CD4-positive, alpha-beta memory T cell (primary cell): Measurements from ENCODE around the gene GALNT18. TPM values are rescaled to one million over a fixed set of nuclear protein-coding genes. Genes with fewer than 3 reads are reported as not detected.

Source experiments
- CTCF ChIA-PET: fragments of 350-600 bp; sonication (Branson Sonifier 250); formaldehyde crosslinking; loops from one replicate; lab custom pipeline; 2021; ENCODE audit warnings: inconsistent platforms; ENCODE audit not compliant: partially characterized antibody; lab: Charles Lee
- POLR2A ChIA-PET: fragments of 350-600 bp; sonication (Branson Sonifier 250); formaldehyde crosslinking; loops from one replicate; lab custom pipeline; 2021; ENCODE audit not compliant: partially characterized antibody; lab: Charles Lee
- DNase-seq, 5 donors: peaks; one replicate each; pipeline versions ENCODE4 v3.0.0 to v3.0.0-alpha.2; 2020 to 2022; ENCODE audit warnings: mixed read lengths in 1 of 5
- H3K27ac ChIP-seq: one replicate; pipeline ENCODE4 v1.7.0; 2013; ENCODE audit warnings: low read depth, low read length
- H3K27me3 ChIP-seq: 2 replicates; pipeline ENCODE4 v1.7.0; 2013; ENCODE audit warnings: mild to moderate bottlenecking, low read length, moderate library complexity; ENCODE audit not compliant: insufficient read depth
- H3K36me3 ChIP-seq: 2 replicates; pipeline ENCODE4 v1.7.0; 2013; ENCODE audit warnings: mild to moderate bottlenecking, low read length, moderate library complexity; ENCODE audit not compliant: insufficient read depth
- H3K4me1 ChIP-seq: 2 replicates; pipeline ENCODE4 v1.7.0; 2013; ENCODE audit warnings: mild to moderate bottlenecking, low read length, moderate library complexity; ENCODE audit not compliant: insufficient read depth
- H3K4me3 ChIP-seq, 2 donors: one replicate each; pipeline ENCODE4 v1.7.0; 2013; ENCODE audit warnings: low read length in 2 of 2, mild to moderate bottlenecking in 1 of 2
- H3K9me3 ChIP-seq, 2 donors: one replicate each; pipeline ENCODE4 v1.7.0; 2013; ENCODE audit warnings: low read length in 2 of 2, control low read depth in 1 of 2; ENCODE audit not compliant: control insufficient read depth in 1 of 2
- H3K27ac Mint-ChIP-seq, 7 donors: one replicate each; pipeline ENCODE4 v1.8.0; 2020 to 2021; ENCODE audit warnings: mixed read lengths in 7 of 7, mild to moderate bottlenecking in 6 of 7, inconsistent platforms in 3 of 7, moderate library complexity in 3 of 7
- H3K27me3 Mint-ChIP-seq, 2 donors: one replicate each; pipeline ENCODE4 v1.8.0; 2020 to 2021; ENCODE audit warnings: mixed read lengths in 2 of 2
- H3K36me3 Mint-ChIP-seq, 2 donors: one replicate each; pipeline ENCODE4 v1.8.0; 2020 to 2021; ENCODE audit warnings: mixed read lengths in 2 of 2, inconsistent platforms in 1 of 2, mild to moderate bottlenecking in 1 of 2
- H3K4me1 Mint-ChIP-seq, 4 donors: one replicate each; pipeline ENCODE4 v1.8.0; 2020 to 2021; ENCODE audit warnings: mixed read lengths in 4 of 4, mild to moderate bottlenecking in 1 of 4
- H3K4me3 Mint-ChIP-seq, 8 donors: one replicate each; pipeline ENCODE4 v1.8.0; 2020 to 2021; ENCODE audit warnings: mixed read lengths in 8 of 8, mild to moderate bottlenecking in 7 of 8, moderate library complexity in 6 of 8, inconsistent platforms in 3 of 8
- H3K9me3 Mint-ChIP-seq, 8 donors: one replicate each; pipeline ENCODE4 v1.8.0; 2020 to 2021; ENCODE audit warnings: mixed read lengths in 8 of 8, mild to moderate bottlenecking in 5 of 8, inconsistent platforms in 3 of 8, moderate library complexity in 1 of 8
- intact Hi-C: fragments of 100-400 bp; cut with micrococcal nuclease; formaldehyde crosslinking; loops from one replicate; pipeline ENCODE4 v1.15.1; 2023
- polyA plus RNA-seq, 2 donors: library from polyadenylated mRNA; unstranded; fragments of 300-500 nt; fragmentation: Illumina TruSeq; gene quantifications; one replicate each; pipeline ENCODE4 v1.2.3, GENCODE V29; 2021
- total RNA-seq, 2 experiments: library from RNA; stranded (reverse); gene quantifications; one replicate each; pipeline ENCODE4 v1.2.3, GENCODE V29; 2021

GALNT18 gene
- total and polyA plus RNA-seq, 4 experiments from 2014 or later: not detected

DNA sequence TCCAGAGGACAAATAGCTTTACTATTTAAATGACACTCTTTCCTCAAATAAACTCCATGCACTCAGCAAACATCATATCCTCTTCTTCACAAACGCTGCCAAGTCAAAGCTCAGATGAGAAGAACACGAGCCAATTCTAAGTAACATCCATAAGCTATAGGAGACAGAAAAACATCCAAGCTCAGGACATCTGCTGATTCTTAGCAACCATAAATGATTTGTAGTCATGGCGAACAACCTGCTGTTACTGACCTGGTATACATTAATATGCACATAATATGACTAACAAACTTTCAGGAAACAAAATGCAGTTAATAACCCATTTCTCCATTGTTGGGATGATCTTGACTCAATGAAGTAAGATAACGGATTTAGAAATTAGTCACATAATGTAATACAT lies 6.7 kb downstream of the GALNT18 start:
- Mint-ChIP-seq H3K36me3 (no peaks in the 10 kb centered on the region), H3K27me3 (peaks cover 34 to 36% of the 10 kb centered on the region in 2 donors), H3K27ac (no peak overlapping the region), H3K4me1 (peaks cover 0 to 5% (median 0%) of the 10 kb centered on the region in 4 donors), H3K9me3 (no peaks in the 10 kb centered on the region), H3K4me3 (no peak overlapping the region)
- H3K27ac ChIP-seq: no peak overlapping the region
- no peaks in the 10 kb centered on the region for H3K36me3 ChIP-seq
- no peaks in the 10 kb centered on the region for H3K27me3 ChIP-seq
- ChIA-PET CTCF (no interaction called here), POLR2A (no interaction called here)
- H3K4me3 ChIP-seq: no peak overlapping the region
- intact Hi-C loops: no loop called here
- no peaks in the 10 kb centered on the region for H3K9me3 ChIP-seq
- no peak for DNase-seq
- H3K4me1 ChIP-seq: no peaks in the 10 kb centered on the region

GRCh38 chr11:11612439-11612838 lies 9.4 kb downstream of the GALNT18 start:
- Histone ChIP-seq H3K27me3 (no peaks in the 10 kb centered on the region), H3K9me3 (no peaks in the 10 kb centered on the region), H3K4me1 (no peaks in the 10 kb centered on the region), H3K4me3 (no peak overlapping the region), H3K27ac (no peak overlapping the region), H3K36me3 (no peaks in the 10 kb centered on the region)
- intact Hi-C loops: no loop called here
- Mint-ChIP-seq H3K4me3 (no peak overlapping the region), H3K36me3 (no peaks in the 10 kb centered on the region), H3K27ac (no peak overlapping the region), H3K9me3 (no peaks in the 10 kb centered on the region), H3K4me1 (peaks cover 0 to 4% (median 2%) of the 10 kb centered on the region in 4 donors), H3K27me3 (peaks cover 18 to 23% of the 10 kb centered on the region in 2 donors)
- ChIA-PET CTCF (no interaction called here), POLR2A (no interaction called here)
- DNase-seq: no peak

GRCh38 chr11:11611381-11611780 lies 10.4 kb downstream of the GALNT18 start:
- no peak overlapping the region for H3K4me3 Mint-ChIP-seq
- CTCF ChIA-PET: interaction anchor here (1.5 kb wide), 1 partner anchor 9 kb away, joined by 4 read pairs; no protein-coding TSS in a partner anchor
- Histone ChIP-seq H3K27me3 (no peaks in the 10 kb centered on the region), H3K4me3 (no peak overlapping the region), H3K36me3 (no peaks in the 10 kb centered on the region), H3K9me3 (no peaks in the 10 kb centered on the region), H3K27ac (no peak overlapping the region), H3K4me1 (no peaks in the 10 kb centered on the region)
- intact Hi-C loops: no loop called here
- DNase-seq: no peak
- H3K9me3 Mint-ChIP-seq: no peaks in the 10 kb centered on the region
- POLR2A ChIA-PET: no interaction called here
- H3K27me3 Mint-ChIP-seq: peaks cover 13 to 20% of the 10 kb centered on the region in 2 donors
- H3K36me3 Mint-ChIP-seq: no peaks in the 10 kb centered on the region
- H3K4me1 Mint-ChIP-seq: peaks cover 0 to 4% (median 2%) of the 10 kb centered on the region in 4 donors
- no peak overlapping the region for H3K27ac Mint-ChIP-seq

DNA sequence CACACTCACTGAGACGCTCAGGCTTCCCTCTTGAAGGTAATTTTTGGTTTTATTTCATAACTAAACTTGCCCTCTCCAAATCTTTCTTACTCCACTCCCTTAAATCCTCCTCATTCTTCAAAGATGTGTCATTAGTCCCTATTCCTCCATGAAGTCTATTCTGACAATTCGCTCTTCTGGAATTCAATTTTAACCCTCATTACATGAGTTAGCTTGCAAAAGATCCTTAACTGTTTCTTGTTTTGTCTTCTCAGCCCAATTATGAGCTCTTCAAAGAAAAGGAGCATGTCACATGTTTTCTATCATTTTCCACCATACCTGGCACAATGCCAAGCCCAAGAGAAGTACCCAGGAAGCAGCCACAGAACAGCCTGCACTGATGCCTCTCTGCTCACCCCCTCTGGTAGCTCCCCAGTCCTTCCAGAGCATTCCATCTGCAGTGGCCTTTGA lies 13.0 kb downstream of the GALNT18 start:
- ChIA-PET CTCF (no interaction called here), POLR2A (no interaction called here)
- DNase-seq: no peak
- H3K36me3 Mint-ChIP-seq: no peaks in the 10 kb centered on the region
- H3K27ac Mint-ChIP-seq: no peak overlapping the region
- H3K9me3 Mint-ChIP-seq: no peaks in the 10 kb centered on the region
- Histone ChIP-seq H3K27me3 (no peaks in the 10 kb centered on the region), H3K27ac (no peak overlapping the region), H3K36me3 (no peaks in the 10 kb centered on the region), H3K4me3 (no peak overlapping the region), H3K9me3 (no peaks in the 10 kb centered on the region), H3K4me1 (no peaks in the 10 kb centered on the region)
- no peak overlapping the region for H3K4me3 Mint-ChIP-seq
- intact Hi-C loops: no loop called here
- peaks cover 11 to 21% of the 10 kb centered on the region in 2 donors for H3K27me3 Mint-ChIP-seq
- H3K4me1 Mint-ChIP-seq: peaks cover 0 to 4% (median 2%) of the 10 kb centered on the region in 4 donors

DNA sequence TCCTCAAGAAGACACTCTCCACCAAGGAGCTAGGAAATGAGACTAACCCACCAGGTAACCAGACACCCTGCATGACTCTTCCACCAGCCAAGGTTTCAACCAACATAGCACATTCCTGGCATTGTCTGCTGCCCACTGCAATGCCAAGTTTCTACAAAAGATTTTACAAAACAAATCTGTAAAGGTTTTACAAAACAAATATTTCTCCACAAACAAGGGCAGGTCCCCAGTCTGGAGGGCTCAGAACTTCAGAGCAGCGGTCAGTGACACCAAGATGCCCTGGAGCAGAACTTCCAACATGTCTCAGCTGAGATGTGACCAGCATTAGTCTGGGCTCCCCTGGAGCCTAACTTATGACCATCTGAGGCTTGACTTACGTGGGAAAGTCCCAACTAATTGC lies 14.0 kb downstream of the GALNT18 start:
- intact Hi-C loops: no loop called here
- POLR2A ChIA-PET: no interaction called here
- no peaks in the 10 kb centered on the region for H3K9me3 Mint-ChIP-seq
- H3K27ac Mint-ChIP-seq: no peak overlapping the region
- Histone ChIP-seq H3K36me3 (no peaks in the 10 kb centered on the region), H3K4me1 (no peaks in the 10 kb centered on the region), H3K27ac (no peak overlapping the region), H3K4me3 (no peak overlapping the region), H3K27me3 (no peaks in the 10 kb centered on the region), H3K9me3 (no peaks in the 10 kb centered on the region)
- CTCF ChIA-PET: no interaction called here
- peaks cover 13 to 20% of the 10 kb centered on the region in 2 donors for H3K27me3 Mint-ChIP-seq
- no peak overlapping the region for H3K4me3 Mint-ChIP-seq
- H3K4me1 Mint-ChIP-seq: peaks cover 0 to 4% (median 2%) of the 10 kb centered on the region in 4 donors
- H3K36me3 Mint-ChIP-seq: no peaks in the 10 kb centered on the region
- DNase-seq: no peak

GRCh38 chr11:11605821-11606450 lies 15.9 kb downstream of the GALNT18 start:
- no peaks in the 10 kb centered on the region for H3K27me3 ChIP-seq
- Mint-ChIP-seq H3K9me3 (peaks cover 0 to 5% (median 3%) of the 10 kb centered on the region in 8 donors), H3K4me1 (peaks cover 0 to 4% (median 2%) of the 10 kb centered on the region in 4 donors), H3K27ac (no peak overlapping the region), H3K4me3 (no peak overlapping the region), H3K27me3 (peaks cover 11 to 24% of the 10 kb centered on the region in 2 donors), H3K36me3 (no peaks in the 10 kb centered on the region)
- intact Hi-C loops: no loop called here
- POLR2A ChIA-PET: no interaction called here
- no peak overlapping the region for H3K27ac ChIP-seq
- no peak overlapping the region for H3K4me3 ChIP-seq
- H3K4me1 ChIP-seq: no peaks in the 10 kb centered on the region
- no peak for DNase-seq
- CTCF ChIA-PET: no interaction called here
- no peaks in the 10 kb centered on the region for H3K36me3 ChIP-seq
- no peaks in the 10 kb centered on the region for H3K9me3 ChIP-seq

DNA sequence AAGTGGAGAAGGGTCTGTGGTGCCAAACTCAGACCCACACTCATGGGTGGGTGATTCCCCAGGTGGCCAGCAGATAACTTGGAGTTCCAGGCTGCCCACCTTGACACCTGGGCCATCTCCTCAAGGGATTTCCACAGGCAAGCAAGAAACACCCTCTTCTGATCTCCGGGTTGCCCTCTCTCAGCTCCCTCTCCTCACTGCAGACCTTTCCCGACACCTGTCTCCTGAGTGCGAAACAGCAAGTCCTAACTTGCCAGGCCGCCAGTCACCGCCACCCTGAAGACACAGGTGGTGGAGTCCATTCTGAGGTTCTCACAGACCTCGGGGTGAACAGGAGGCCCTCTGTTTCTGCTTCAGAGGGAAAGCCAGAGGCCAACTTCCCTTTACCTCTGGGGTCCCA lies 16.6 kb downstream of the GALNT18 start:
- DNase-seq: no peak
- Mint-ChIP-seq H3K27me3 (peaks cover 9 to 26% of the 10 kb centered on the region in 2 donors), H3K36me3 (no peaks in the 10 kb centered on the region), H3K9me3 (peaks cover 0 to 10% (median 3%) of the 10 kb centered on the region in 8 donors), H3K4me1 (peaks cover 0 to 4% (median 2%) of the 10 kb centered on the region in 4 donors), H3K27ac (no peak overlapping the region), H3K4me3 (no peak overlapping the region)
- Histone ChIP-seq H3K27me3 (no peaks in the 10 kb centered on the region), H3K27ac (no peak overlapping the region), H3K9me3 (no peaks in the 10 kb centered on the region), H3K4me1 (no peaks in the 10 kb centered on the region), H3K36me3 (no peaks in the 10 kb centered on the region), H3K4me3 (no peak overlapping the region)
- POLR2A ChIA-PET: no interaction called here
- intact Hi-C loops: no loop called here
- CTCF ChIA-PET: no interaction called here
